ENCODE data around the gene OR51F1. TPM values are rescaled to one million over a fixed set of nuclear protein-coding genes. Genes with fewer than 3 reads are reported as not detected.

The OR51F1 gene
- total and polyA plus RNA-seq, 2 of the 4 experiments (the other 2 are of a cell fraction) = not detected

DNA sequence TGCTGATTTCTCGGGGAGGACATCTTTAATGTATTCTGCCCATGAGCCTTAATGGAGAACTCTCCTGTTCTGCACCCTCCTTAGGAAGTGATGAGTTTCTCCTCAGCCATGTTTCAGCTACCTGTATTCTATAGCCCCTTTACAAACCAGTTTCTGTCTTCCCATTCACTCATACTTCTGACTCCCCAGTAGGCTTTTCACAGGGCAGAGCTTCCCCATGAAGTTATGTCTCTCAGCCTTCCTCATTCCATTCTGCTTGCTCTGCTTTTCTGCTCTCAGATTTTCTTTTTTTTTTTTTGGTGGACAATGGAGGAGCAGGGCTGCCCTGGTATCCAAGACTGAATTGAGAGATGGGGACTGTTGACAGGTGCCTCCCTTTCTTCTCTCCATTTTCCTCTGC, 38.7 kb upstream of the OR51F1 start:
- WGBS, 2 experiments (ENCODE audit: extremely low coverage in 2 of 2, insufficient read length in 1 of 2) = no CpG with 5 or more reads among the region's 1 CpG
- in situ Hi-C loops (cut with MboI; ENCODE audit: low sequenced_read_pairs) = no loop called here

More for the DNA sequence above, 38.7 kb upstream of the OR51F1 start:
- Histone ChIP-seq H2BK5ac (ENCODE audit: low read depth, low read length, poor library complexity, severe bottlenecking) (no peak overlapping the region), H2AFZ (replicated peaks; ENCODE audit: low read length, poor library complexity) (no peak overlapping the region), H4K8ac (ENCODE audit: low read depth in 2 of 2, low read length in 2 of 2) (no peak overlapping the region), H3K4me3 (ENCODE audit: insufficient read depth, low read depth, low read length) (no peak overlapping the region), H3K23ac (ENCODE audit: low read depth, low read length) (no peak overlapping the region), H2AK5ac (ENCODE audit: low read depth, low read length) (no peak overlapping the region), H3K4ac (ENCODE audit: low read depth, low read length) (no peak overlapping the region), H3K4me1 (ENCODE audit: control insufficient read depth, insufficient read depth, low read length) (no peaks in the 10 kb centered on the region), H3K4me2 (ENCODE audit: low read depth, low read length) (no peak overlapping the region), H3K27ac (ENCODE audit: insufficient read depth, low read length) (no peak overlapping the region), H3K9ac (ENCODE audit: low read depth, low read length) (no peak overlapping the region), H4K91ac (ENCODE audit: insufficient read depth, low read depth, low read length) (no peak overlapping the region), H2BK120ac (ENCODE audit: low read depth, low read length) (no peak overlapping the region), H3K14ac (replicated peaks; ENCODE audit: low read depth, low read length) (no peak overlapping the region), H3K79me1 (ENCODE audit: low read depth in 1 of 2, low read length in 2 of 2) (no peaks in the 10 kb centered on the region), H2BK15ac (ENCODE audit: low read depth, low read length) (no peak overlapping the region), H3K36me3 (ENCODE audit: control insufficient read depth, insufficient read depth, low read length) (no peaks in the 10 kb centered on the region), H3K9me3 (ENCODE audit: control insufficient read depth, insufficient read depth, low read length) (no peaks in the 10 kb centered on the region; the same call in 1 of the 2 replicates), H2AK9ac (replicated peaks; ENCODE audit: low read depth, low read length, poor library complexity) (no peak overlapping the region), H2BK20ac (ENCODE audit: low read depth, low read length) (no peak overlapping the region), H3K9me1 (ENCODE audit: insufficient read depth, low read length) (no peaks in the 10 kb centered on the region), H4K20me1 (ENCODE audit: insufficient read depth, low read length) (no peaks in the 10 kb centered on the region), H3K18ac (ENCODE audit: low read depth, low read length) (no peak overlapping the region), H3K56ac (ENCODE audit: extremely low read depth, insufficient read depth, low read length) (no peak overlapping the region), H4K5ac (ENCODE audit: low read depth, low read length) (no peak overlapping the region), H3K27me3 (ENCODE audit: control insufficient read depth, insufficient read depth, low read length) (no peaks in the 10 kb centered on the region)
- CTCF ChIA-PET = no interaction called here
- intact Hi-C loops (cut with micrococcal nuclease) = no loop called here
- BruUV-seq (replicated peaks) = no TSS peak
- dilution Hi-C loops (cut with HindIII; ENCODE audit: low sequenced_read_pairs, unreplicated experiment) = no loop called here
- peak; percentile 14 for DNase-seq
- ATAC-seq (ENCODE audit: low read depth) = no peak; the same call in 1 of the 2 replicates
- TF ChIP-seq ELK1 (IDR thresholded peaks at IDR 0.05; ENCODE audit: borderline replicate concordance, low read depth, low read length) (no peak), MAZ (IDR thresholded peaks at IDR 0.05; ENCODE audit: borderline replicate concordance, low read depth, low read length) (no peak), SMC3 (IDR thresholded peaks at IDR 0.05; ENCODE audit: low read depth, low read length) (no peak), RFX5 (IDR thresholded peaks at IDR 0.05; ENCODE audit: low read depth, low read length) (no peak), NFE2L2 (IDR thresholded peaks at IDR 0.05; ENCODE audit: low read depth, low read length) (no peak), BHLHE40 (IDR thresholded peaks at IDR 0.05; ENCODE audit: low read depth, low read length) (no peak), FOS (IDR thresholded peaks at IDR 0.05; ENCODE audit: low read depth, low read length) (no peak), MXI1 (IDR thresholded peaks at IDR 0.05; ENCODE audit: borderline replicate concordance, low read depth, low read length) (no peak), RAD21 (IDR thresholded peaks at IDR 0.05; ENCODE audit: low read length) (no peak), RCOR1 (IDR thresholded peaks at IDR 0.05; ENCODE audit: insufficient replicate concordance, low read length) (no peak), CHD1 (IDR thresholded peaks at IDR 0.05; ENCODE audit: low read depth, low read length) (no peak), CEBPB (IDR thresholded peaks at IDR 0.05; ENCODE audit: low read depth, low read length) (no peak), MAFK (IDR thresholded peaks at IDR 0.05; ENCODE audit: low read depth, low read length) (no peak), USF2 (IDR thresholded peaks at IDR 0.05; ENCODE audit: low read depth, low read length) (no peak), POLR2A (IDR thresholded peaks at IDR 0.05; ENCODE audit: low read depth, low read length) (no peak)
- TF ChIP-seq, protein P1, sequence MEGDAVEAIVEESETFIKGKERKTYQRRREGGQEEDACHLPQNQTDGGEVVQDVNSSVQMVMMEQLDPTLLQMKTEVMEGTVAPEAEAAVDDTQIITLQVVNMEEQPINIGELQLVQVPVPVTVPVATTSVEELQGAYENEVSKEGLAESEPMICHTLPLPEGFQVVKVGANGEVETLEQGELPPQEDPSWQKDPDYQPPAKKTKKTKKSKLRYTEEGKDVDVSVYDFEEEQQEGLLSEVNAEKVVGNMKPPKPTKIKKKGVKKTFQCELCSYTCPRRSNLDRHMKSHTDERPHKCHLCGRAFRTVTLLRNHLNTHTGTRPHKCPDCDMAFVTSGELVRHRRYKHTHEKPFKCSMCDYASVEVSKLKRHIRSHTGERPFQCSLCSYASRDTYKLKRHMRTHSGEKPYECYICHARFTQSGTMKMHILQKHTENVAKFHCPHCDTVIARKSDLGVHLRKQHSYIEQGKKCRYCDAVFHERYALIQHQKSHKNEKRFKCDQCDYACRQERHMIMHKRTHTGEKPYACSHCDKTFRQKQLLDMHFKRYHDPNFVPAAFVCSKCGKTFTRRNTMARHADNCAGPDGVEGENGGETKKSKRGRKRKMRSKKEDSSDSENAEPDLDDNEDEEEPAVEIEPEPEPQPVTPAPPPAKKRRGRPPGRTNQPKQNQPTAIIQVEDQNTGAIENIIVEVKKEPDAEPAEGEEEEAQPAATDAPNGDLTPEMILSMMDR (conservative IDR thresholded peaks at IDR 0.05; ENCODE audit: low read depth, low read length) = no peak
- POLR2A ChIA-PET (ENCODE audit: unreplicated experiment) = no interaction called here
